Retinal pigment epithelial cell (primary cell): Measurements from ENCODE around the gene ZSCAN20.
"Not testable (repeated sequence)": the region's sequence is repeated elsewhere in the genome, so short reads cannot be mapped to it uniquely, and the experiment has no call there.

Experiments
- DNase-seq: peaks from one replicate; pipeline ENCODE4 v3.0.0-alpha.2; 2010; ENCODE audit warnings: low read depth
- H3K4me3 ChIP-seq: 2 replicates; pipeline ENCODE4 v1.5.1; 2011; ENCODE audit warnings: mild to moderate bottlenecking, low read length, control low read depth, moderate library complexity
- TF ChIP-seq, protein P1 (sequence below): conservative IDR thresholded peaks from 2 replicates; pipeline ENCODE4 v1.5.1; 2011; ENCODE audit warnings: low read depth, low read length, control low read depth, inconsistent platforms

The ZSCAN20 gene

DNA sequence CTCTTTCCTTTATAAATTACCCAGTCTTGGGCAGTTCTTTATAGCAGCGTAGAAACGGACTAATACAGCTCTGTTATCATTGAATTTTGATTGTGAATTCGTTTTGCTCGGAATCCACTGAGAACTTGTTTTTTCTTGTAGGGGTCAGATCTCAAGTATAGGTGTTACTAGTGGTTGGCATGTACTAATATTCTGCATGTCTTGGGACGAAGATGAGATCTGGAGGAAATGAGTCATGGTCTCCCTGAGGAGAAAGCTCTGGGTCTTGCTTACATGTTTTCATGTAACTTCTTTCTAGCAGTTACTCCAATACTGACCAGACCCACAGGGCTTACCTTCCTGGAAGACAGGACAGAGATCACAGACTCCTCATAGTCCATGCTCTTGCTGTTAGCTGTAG, 30.3 kb downstream of the ZSCAN20 start:
- TF ChIP-seq, protein P1, sequence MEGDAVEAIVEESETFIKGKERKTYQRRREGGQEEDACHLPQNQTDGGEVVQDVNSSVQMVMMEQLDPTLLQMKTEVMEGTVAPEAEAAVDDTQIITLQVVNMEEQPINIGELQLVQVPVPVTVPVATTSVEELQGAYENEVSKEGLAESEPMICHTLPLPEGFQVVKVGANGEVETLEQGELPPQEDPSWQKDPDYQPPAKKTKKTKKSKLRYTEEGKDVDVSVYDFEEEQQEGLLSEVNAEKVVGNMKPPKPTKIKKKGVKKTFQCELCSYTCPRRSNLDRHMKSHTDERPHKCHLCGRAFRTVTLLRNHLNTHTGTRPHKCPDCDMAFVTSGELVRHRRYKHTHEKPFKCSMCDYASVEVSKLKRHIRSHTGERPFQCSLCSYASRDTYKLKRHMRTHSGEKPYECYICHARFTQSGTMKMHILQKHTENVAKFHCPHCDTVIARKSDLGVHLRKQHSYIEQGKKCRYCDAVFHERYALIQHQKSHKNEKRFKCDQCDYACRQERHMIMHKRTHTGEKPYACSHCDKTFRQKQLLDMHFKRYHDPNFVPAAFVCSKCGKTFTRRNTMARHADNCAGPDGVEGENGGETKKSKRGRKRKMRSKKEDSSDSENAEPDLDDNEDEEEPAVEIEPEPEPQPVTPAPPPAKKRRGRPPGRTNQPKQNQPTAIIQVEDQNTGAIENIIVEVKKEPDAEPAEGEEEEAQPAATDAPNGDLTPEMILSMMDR = no peak
- no peak overlapping the region for H3K4me3 ChIP-seq
- DNase-seq = no peak

DNA sequence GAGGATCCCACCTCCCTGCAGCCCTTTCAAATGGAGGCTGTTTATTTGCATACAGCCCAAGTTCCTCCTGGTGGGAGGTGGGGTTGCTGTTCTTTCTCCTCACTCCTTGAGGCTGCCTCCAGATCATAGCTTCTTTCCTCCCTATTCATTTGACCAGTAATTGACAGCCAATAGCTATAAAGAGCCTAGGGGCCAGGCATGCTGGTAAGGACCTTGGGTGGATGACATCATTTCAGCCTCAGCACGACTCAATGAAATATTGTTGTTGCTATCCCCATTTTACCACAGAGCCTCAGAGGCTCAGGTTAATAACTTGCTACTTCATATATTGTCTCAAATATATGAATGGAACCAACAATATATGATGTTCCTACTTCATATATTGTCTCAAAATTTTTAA, 31.1 kb downstream of the ZSCAN20 start:
- H3K4me3 ChIP-seq = no peak overlapping the region
- TF ChIP-seq, protein P1 = no peak
- DNase-seq = no peak

DNA sequence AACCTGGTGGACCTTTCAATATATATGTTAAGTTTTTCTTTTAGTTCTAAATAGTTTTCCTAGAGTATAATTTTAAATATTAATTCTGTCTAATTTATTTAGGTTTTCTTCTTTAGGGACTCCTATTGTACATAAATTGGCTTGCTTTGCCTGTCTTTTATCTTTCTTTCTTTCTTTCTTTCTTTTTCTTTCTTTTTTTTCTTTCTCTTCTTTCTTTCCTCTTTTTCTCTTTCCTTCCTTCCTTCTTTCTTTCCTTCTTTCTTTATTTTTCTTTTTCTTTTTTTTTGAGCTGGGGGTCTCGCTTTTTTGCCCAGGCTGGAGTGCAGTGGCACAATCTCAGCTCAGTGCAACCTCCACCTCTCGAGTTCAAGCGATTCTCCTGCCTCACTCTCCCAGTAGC, 35.2 kb downstream of the ZSCAN20 start:
- no peak for DNase-seq
- TF ChIP-seq, protein P1 = no peak
- H3K4me3 ChIP-seq = no peak overlapping the region

DNA sequence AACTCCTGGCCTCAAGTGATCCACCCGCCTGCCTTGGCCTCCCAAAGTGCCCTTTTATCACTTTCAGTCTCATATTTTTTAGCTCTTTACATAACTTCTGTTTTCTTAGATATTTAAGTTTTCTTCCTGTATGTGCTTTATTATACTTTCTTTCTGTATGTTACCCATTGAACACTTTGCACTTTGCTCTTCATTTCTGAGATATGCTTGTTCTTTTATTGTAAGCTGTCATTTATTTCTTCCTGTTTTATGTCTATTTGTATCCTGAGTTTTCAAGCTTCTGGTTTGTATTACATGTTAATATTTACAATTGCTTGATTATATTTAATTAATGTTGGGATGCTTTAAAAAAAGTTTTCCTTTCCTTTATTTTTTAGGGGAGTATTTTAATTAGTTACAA, 35.7 kb downstream of the ZSCAN20 start:
- TF ChIP-seq, protein P1 = no peak
- H3K4me3 ChIP-seq = no peak overlapping the region
- DNase-seq = no peak

DNA sequence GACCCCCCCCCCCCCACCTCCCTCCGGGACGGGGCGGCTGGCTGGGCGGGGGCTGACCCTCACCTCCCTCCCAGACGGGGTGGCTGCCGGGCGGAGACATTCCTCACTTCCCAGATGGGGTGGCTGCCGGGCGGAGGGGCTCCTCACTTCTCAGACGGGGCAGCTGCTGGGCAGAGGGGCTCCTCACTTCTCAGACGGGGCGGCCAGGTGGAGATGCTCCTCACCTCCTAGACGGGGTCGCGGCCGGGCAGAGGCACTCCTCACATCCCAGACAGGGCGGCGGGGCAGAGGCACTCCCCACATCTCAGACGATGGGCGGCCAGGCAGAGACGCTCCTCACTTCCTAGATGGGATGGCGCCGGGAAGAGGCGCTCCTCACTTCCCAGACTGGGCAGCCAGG, 36.8 kb downstream of the ZSCAN20 start:
- not testable (repeated sequence) for DNase-seq, H3K4me3 ChIP-seq

DNA sequence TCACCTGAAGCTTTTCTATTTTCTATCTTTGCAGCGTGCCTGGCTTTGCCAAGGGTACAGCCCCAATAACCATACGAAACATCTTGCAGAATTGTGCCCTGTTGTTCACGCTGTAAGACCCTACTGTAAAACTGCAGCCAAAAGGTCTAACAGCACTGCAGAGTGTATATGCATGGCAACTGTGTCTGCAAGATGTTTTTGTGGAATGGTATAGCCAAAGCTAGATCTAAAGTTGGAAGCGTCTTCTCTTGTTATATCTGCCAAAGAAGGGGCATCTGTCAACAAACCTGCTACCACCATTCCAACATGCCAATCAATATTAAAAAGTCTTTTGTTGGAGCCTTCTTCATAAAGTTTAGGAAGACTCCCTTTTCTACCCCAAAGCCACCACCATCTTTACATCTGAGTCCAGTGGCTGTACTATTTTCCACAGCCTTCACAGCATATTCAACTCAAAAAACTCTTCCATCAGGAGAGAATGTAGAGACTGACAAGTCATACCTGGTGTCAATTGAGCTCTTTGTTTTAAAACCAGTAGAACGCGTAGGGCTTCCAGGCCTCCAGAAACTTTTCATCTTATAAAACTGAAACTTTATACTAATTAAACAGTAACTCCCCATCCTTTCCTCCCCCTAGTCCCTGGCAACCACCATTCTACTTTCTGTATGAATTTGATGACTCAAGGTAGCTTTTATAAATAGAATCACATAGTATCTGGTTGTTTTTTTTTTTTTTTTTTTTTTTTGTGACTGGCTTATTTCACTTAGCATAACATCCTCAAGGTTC, 40.0 kb downstream of the ZSCAN20 start:
- no peak for DNase-seq
- TF ChIP-seq, protein P1 = no peak
- H3K4me3 ChIP-seq = no peak overlapping the region

DNA sequence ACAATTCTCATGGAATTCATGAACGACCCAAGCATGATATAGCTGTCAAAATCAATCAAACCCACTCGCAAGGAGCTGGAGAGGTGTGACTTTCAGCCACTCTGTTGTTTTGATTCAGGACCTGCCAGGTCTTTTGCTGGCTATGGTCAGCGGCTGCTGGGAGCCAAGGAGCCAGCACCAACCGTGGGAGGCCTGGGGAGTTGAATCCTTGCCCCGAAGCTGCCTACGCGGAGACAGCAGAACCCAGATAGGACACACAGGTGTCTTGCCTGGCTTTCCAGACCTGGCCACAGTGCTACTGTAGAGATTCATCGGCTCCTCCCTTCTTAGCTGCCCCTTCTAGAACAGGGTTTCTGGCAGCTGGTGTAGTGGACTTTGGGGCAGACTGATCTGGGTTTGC, 42.7 kb downstream of the ZSCAN20 start:
- DNase-seq = no peak
- no peak overlapping the region for H3K4me3 ChIP-seq
- TF ChIP-seq, protein P1 = no peak

DNA sequence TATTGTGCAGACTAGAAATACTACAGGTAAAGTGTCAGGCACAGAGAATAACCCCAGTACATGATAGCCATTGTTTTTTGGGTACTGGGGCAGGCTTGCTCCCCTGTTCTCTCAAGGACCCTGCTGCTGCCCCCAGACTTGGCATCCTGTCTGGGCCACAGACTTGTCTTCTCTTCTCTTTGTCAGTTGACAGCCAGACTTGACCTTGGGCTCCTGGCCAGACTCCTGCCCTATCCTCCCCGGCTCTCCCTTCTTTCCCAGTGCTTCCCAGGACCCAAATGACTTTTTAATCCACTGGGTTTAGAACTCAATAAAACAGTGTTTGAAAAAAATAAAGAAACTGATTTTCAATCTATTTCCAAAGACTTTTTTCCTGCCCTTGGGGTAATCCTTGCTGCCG, 43.2 kb downstream of the ZSCAN20 start:
- DNase-seq = no peak
- H3K4me3 ChIP-seq = no peak overlapping the region
- TF ChIP-seq, protein P1 = no peak
